Measurements from ENCODE around the gene VPS13D.

DNA sequence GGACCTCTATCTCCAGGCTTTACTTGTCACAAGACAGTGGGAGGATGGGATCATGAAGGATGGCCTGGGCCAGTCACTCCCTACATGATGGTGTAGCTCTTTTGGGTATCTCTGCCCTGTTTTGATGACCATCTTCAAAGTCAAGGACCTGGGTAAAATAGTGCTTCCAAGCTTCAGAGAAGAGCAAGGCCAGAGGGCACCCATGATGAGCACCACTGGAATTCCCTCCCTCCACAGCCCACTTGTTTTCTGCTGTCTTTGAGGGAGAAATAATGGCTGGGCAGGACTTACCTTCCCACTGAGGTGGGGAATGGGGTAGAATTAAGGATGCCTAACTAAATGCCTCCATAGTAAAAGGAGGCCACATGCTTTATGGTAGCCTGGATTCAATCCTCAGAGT, 222.4 kb downstream of the VPS13D start:
- no peak for TF ChIP-seq EZH2 (IDR thresholded peaks at IDR 0.05; ENCODE audit: low read depth, unreplicated experiment)
- TF ChIP-seq, protein P1, sequence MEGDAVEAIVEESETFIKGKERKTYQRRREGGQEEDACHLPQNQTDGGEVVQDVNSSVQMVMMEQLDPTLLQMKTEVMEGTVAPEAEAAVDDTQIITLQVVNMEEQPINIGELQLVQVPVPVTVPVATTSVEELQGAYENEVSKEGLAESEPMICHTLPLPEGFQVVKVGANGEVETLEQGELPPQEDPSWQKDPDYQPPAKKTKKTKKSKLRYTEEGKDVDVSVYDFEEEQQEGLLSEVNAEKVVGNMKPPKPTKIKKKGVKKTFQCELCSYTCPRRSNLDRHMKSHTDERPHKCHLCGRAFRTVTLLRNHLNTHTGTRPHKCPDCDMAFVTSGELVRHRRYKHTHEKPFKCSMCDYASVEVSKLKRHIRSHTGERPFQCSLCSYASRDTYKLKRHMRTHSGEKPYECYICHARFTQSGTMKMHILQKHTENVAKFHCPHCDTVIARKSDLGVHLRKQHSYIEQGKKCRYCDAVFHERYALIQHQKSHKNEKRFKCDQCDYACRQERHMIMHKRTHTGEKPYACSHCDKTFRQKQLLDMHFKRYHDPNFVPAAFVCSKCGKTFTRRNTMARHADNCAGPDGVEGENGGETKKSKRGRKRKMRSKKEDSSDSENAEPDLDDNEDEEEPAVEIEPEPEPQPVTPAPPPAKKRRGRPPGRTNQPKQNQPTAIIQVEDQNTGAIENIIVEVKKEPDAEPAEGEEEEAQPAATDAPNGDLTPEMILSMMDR (conservative IDR thresholded peaks at IDR 0.05; ENCODE audit: low read depth in 2 of 2) = no peak
- no peak for TF ChIP-seq EZH2phosphoT487 (IDR thresholded peaks at IDR 0.05; ENCODE audit: unreplicated experiment)
- TF ChIP-seq, protein P2, sequence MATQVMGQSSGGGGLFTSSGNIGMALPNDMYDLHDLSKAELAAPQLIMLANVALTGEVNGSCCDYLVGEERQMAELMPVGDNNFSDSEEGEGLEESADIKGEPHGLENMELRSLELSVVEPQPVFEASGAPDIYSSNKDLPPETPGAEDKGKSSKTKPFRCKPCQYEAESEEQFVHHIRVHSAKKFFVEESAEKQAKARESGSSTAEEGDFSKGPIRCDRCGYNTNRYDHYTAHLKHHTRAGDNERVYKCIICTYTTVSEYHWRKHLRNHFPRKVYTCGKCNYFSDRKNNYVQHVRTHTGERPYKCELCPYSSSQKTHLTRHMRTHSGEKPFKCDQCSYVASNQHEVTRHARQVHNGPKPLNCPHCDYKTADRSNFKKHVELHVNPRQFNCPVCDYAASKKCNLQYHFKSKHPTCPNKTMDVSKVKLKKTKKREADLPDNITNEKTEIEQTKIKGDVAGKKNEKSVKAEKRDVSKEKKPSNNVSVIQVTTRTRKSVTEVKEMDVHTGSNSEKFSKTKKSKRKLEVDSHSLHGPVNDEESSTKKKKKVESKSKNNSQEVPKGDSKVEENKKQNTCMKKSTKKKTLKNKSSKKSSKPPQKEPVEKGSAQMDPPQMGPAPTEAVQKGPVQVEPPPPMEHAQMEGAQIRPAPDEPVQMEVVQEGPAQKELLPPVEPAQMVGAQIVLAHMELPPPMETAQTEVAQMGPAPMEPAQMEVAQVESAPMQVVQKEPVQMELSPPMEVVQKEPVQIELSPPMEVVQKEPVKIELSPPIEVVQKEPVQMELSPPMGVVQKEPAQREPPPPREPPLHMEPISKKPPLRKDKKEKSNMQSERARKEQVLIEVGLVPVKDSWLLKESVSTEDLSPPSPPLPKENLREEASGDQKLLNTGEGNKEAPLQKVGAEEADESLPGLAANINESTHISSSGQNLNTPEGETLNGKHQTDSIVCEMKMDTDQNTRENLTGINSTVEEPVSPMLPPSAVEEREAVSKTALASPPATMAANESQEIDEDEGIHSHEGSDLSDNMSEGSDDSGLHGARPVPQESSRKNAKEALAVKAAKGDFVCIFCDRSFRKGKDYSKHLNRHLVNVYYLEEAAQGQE (IDR thresholded peaks at IDR 0.05; ENCODE audit: unreplicated experiment) = no peak
- no peak for TF ChIP-seq CREB1 (CRISPR knock-in tag; IDR thresholded peaks at IDR 0.05; ENCODE audit: low read depth)
- no peak for TF ChIP-seq POLR2AphosphoS5 (IDR thresholded peaks at IDR 0.05; ENCODE audit: low read depth)
- TF ChIP-seq JUNB (IDR thresholded peaks at IDR 0.05; ENCODE audit: unreplicated experiment) = no peak
- no peak for TF ChIP-seq ZNF114 (CRISPR knock-in tag; IDR thresholded peaks at IDR 0.05)
- TF ChIP-seq, protein P3, sequence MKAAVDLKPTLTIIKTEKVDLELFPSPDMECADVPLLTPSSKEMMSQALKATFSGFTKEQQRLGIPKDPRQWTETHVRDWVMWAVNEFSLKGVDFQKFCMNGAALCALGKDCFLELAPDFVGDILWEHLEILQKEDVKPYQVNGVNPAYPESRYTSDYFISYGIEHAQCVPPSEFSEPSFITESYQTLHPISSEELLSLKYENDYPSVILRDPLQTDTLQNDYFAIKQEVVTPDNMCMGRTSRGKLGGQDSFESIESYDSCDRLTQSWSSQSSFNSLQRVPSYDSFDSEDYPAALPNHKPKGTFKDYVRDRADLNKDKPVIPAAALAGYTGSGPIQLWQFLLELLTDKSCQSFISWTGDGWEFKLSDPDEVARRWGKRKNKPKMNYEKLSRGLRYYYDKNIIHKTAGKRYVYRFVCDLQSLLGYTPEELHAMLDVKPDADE (IDR thresholded peaks at IDR 0.05) = no peak
- TF ChIP-seq ZNF331 (CRISPR knock-in tag; IDR thresholded peaks at IDR 0.05; ENCODE audit: low read depth) = no peak
- no peak for TF ChIP-seq STAT1 (IDR thresholded peaks at IDR 0.05; ENCODE audit: unreplicated experiment)

Measured in GM23338 (cell line).